H9 (cell line): Measurements from ENCODE around the gene ANKK1. TPM values are rescaled to one million over a fixed set of nuclear protein-coding genes. Genes with fewer than 3 reads are reported as not detected.

Source experiments
- DNase-seq: peaks from one replicate; pipeline ENCODE4 v3.0.0-alpha.2; 2017
- H2AFZ ChIP-seq: one replicate; pipeline ENCODE4 v1.6.1; 2013; ENCODE audit warnings: mild to moderate bottlenecking, low read length, control low read depth, moderate library complexity
- H2AK5ac ChIP-seq: 2 replicates; pipeline ENCODE4 v1.6.1; 2013; ENCODE audit warnings: low read length, control low read depth, mixed read lengths; ENCODE audit not compliant: insufficient read length
- H2BK120ac ChIP-seq: one replicate; pipeline ENCODE4 v1.6.1; 2013; ENCODE audit warnings: low read depth, mild to moderate bottlenecking, low read length, control low read depth, inconsistent platforms; ENCODE audit not compliant: poor library complexity, severe bottlenecking
- H2BK12ac ChIP-seq: 2 replicates; pipeline ENCODE4 v1.6.1; 2013; ENCODE audit warnings: low read length, control low read depth, mixed read lengths, low read depth; ENCODE audit not compliant: insufficient read length
- H2BK15ac ChIP-seq: 2 replicates; pipeline ENCODE4 v1.6.1; 2013; ENCODE audit warnings: low read depth, low read length, control low read depth
- H2BK20ac ChIP-seq: one replicate; pipeline ENCODE4 v1.6.1; 2013; ENCODE audit warnings: low read depth, mild to moderate bottlenecking, low read length, control low read depth, inconsistent platforms; ENCODE audit not compliant: poor library complexity, severe bottlenecking
- H2BK5ac ChIP-seq: 2 replicates; pipeline ENCODE4 v1.6.1; 2013; ENCODE audit warnings: low read length, control low read depth, mixed read lengths; ENCODE audit not compliant: insufficient read length
- H3K14ac ChIP-seq: 2 replicates; pipeline ENCODE4 v1.6.1; 2013; ENCODE audit warnings: low read length, control low read depth; ENCODE audit not compliant: insufficient read depth
- H3K18ac ChIP-seq: 2 replicates; pipeline ENCODE4 v1.6.1; 2013; ENCODE audit warnings: low read depth, mild to moderate bottlenecking, mixed read lengths, low read length, control low read depth; ENCODE audit not compliant: insufficient read length
- H3K23ac ChIP-seq: 2 replicates; pipeline ENCODE4 v1.6.1; 2013; ENCODE audit warnings: low read length, control low read depth, mixed read lengths, low read depth; ENCODE audit not compliant: insufficient read length
- H3K23me2 ChIP-seq: 2 replicates; pipeline ENCODE4 v1.6.1; 2013; ENCODE audit warnings: low read depth, mild to moderate bottlenecking, mixed read lengths, low read length, control low read depth; ENCODE audit not compliant: insufficient read length, poor library complexity, severe bottlenecking
- H3K27ac ChIP-seq: 2 replicates; pipeline ENCODE4 v1.5.1; 2013; ENCODE audit warnings: low read length, control low read depth, mixed read lengths, low read depth; ENCODE audit not compliant: insufficient read length
- H3K27me3 ChIP-seq: 2 replicates; pipeline ENCODE4 v1.6.1; 2013; ENCODE audit warnings: low read length, control low read depth, inconsistent platforms; ENCODE audit not compliant: insufficient read depth
- H3K4ac ChIP-seq: 2 replicates; pipeline ENCODE4 v1.6.1; 2013; ENCODE audit warnings: low read depth, mild to moderate bottlenecking, control low read depth, inconsistent platforms, low read length, moderate library complexity
- H3K4me1 ChIP-seq: 2 replicates; pipeline ENCODE4 v1.6.1; 2013; ENCODE audit warnings: low read length, control low read depth, inconsistent platforms; ENCODE audit not compliant: insufficient read depth
- H3K4me2 ChIP-seq: 2 replicates; pipeline ENCODE4 v1.6.1; 2013; ENCODE audit warnings: low read length, control low read depth, mixed read lengths; ENCODE audit not compliant: insufficient read length, insufficient read depth
- H3K56ac ChIP-seq: 2 replicates; pipeline ENCODE4 v1.6.1; 2013; ENCODE audit warnings: low read depth, mild to moderate bottlenecking, mixed read lengths, low read length, control low read depth; ENCODE audit not compliant: insufficient read length
- H3K79me1 ChIP-seq: 2 replicates; pipeline ENCODE4 v1.6.1; 2013; ENCODE audit warnings: low read depth, mild to moderate bottlenecking, moderate library complexity, low read length, control low read depth, inconsistent platforms; ENCODE audit not compliant: insufficient read depth, poor library complexity, severe bottlenecking
- H3K79me2 ChIP-seq: 2 replicates; pipeline ENCODE4 v1.6.1; 2013; ENCODE audit warnings: low read length, control low read depth, inconsistent platforms; ENCODE audit not compliant: insufficient read depth
- H3K9ac ChIP-seq: 2 replicates; pipeline ENCODE4 v1.6.1; 2013; ENCODE audit warnings: low read length, control low read depth, mixed read lengths; ENCODE audit not compliant: insufficient read length; ENCODE audit errors: extremely low read depth
- H3K9me3 ChIP-seq: one replicate; pipeline ENCODE4 v1.6.1; 2013; ENCODE audit warnings: low read depth, low read length, inconsistent platforms; ENCODE audit not compliant: control insufficient read depth
- H3T11ph ChIP-seq: one replicate; pipeline ENCODE4 v1.6.1; 2013; ENCODE audit warnings: mild to moderate bottlenecking, low read length, control low read depth, inconsistent platforms
- H4K20me1 ChIP-seq: one replicate; pipeline ENCODE4 v1.6.1; 2013; ENCODE audit not compliant: control insufficient read depth, insufficient read length, insufficient read depth
- H4K5ac ChIP-seq: 2 replicates; pipeline ENCODE4 v1.6.1; 2013; ENCODE audit warnings: low read depth, mild to moderate bottlenecking, mixed read lengths, low read length, control low read depth; ENCODE audit not compliant: insufficient read length
- H4K8ac ChIP-seq: replicated peaks from 2 replicates; pipeline ENCODE4 v1.6.1; 2013; ENCODE audit warnings: low read length, control low read depth, mixed read lengths, low read depth; ENCODE audit not compliant: insufficient read length
- H4K91ac ChIP-seq: 2 replicates; pipeline ENCODE4 v1.6.1; 2013; ENCODE audit warnings: low read depth, mild to moderate bottlenecking, moderate library complexity, mixed read lengths, low read length, control low read depth; ENCODE audit not compliant: insufficient read length
- H3K27ac Mint-ChIP-seq, 3 experiments: 2 replicates in 2 of 3; 3 replicates in 1 of 3; pipeline ENCODE4 v1.8.0; 2020 to 2021; ENCODE audit warnings: mixed read lengths in 3 of 3, mild to moderate bottlenecking in 1 of 3, moderate library complexity in 1 of 3
- H3K27me3 Mint-ChIP-seq: 2 replicates; pipeline ENCODE4 v1.8.0; 2021; ENCODE audit warnings: low read depth, mild to moderate bottlenecking, moderate library complexity, mixed read lengths
- H3K36me3 Mint-ChIP-seq, 3 experiments: 2 replicates in 2 of 3; 3 replicates in 1 of 3; pipeline ENCODE4 v1.8.0; 2020 to 2021; ENCODE audit warnings: low read depth in 3 of 3, mixed read lengths in 3 of 3; ENCODE audit not compliant: insufficient read depth in 1 of 3
- H3K4me1 Mint-ChIP-seq, 2 experiments: 2 replicates each; pipeline ENCODE4 v1.8.0; 2020; ENCODE audit warnings: mixed read lengths in 2 of 2
- H3K4me3 Mint-ChIP-seq, 2 experiments: 2 replicates in 1 of 2; 3 replicates in 1 of 2; pipeline ENCODE4 v1.8.0; 2020 to 2021; ENCODE audit warnings: mild to moderate bottlenecking in 2 of 2, mixed read lengths in 2 of 2, moderate library complexity in 1 of 2
- H3K9me3 Mint-ChIP-seq, 2 experiments: 2 replicates in 1 of 2; 3 replicates in 1 of 2; pipeline ENCODE4 v1.8.0; 2020; ENCODE audit warnings: mild to moderate bottlenecking in 2 of 2, mixed read lengths in 2 of 2, moderate library complexity in 1 of 2
- WGBS: extraction: QIAGEN DNeasy Blood & Tissue Kit; methylation state at CpG from one replicate; pipeline ENCODE4 v1.1.7; 2013; ENCODE audit warnings: missing lambda C conversion rate, low lambda C conversion rate, mixed read lengths; ENCODE audit not compliant: insufficient read length; ENCODE audit errors: extremely low coverage; 5-methylcytosine and 5-hydroxymethylcytosine counted together
- total RNA-seq: library from RNA; stranded (reverse); gene quantifications from 2 replicates; pipeline ENCODE4 v1.2.1, GENCODE V29; 2021
- TF ChIP-seq, protein P1 (sequence below): fragments of 200-600 bp; sonication (generic); conservative IDR thresholded peaks from 3 replicates; pipeline ENCODE4 v1.8.0; 2021; ENCODE audit warnings: antibody characterized with exemption, mild to moderate bottlenecking

ANKK1 gene
- total RNA-seq, 1 experiment from 2014 or later: 0.20 TPM

DNA sequence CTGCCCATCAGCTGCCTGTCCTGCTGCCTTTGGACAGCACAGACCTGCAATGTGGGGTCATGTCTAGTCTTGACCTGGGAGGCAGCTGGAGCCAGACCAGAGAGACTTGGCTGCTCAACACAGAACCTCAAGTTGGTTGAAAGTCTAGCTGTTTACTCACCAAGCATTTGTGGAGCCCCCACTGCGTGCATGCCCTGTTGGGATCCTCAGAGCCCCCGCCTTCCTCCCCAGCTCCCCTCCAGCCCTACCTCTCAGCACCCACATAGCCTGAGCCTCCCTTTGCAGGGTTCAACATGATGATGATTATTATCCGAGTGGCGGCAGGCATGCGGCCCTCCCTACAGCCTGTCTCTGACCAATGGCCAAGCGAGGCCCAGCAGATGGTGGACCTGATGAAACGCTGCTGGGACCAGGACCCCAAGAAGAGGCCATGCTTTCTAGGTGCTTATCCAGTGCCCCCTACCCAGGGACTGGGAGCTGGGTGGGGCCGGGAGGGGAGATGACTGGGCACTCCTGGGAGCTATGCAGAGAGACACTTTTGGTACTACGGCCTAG is 8.3 kb downstream of the ANKK1 start:
- H4K20me1 ChIP-seq: no peaks in the 10 kb centered on the region
- no peak overlapping the region for H4K8ac ChIP-seq
- no peak overlapping the region for H2BK20ac ChIP-seq
- H3K4me3 Mint-ChIP-seq: no peak overlapping the region
- no peak overlapping the region for H3K27ac ChIP-seq
- no peak overlapping the region for H2BK12ac ChIP-seq
- H3K18ac ChIP-seq: no peak overlapping the region
- no peaks in the 10 kb centered on the region for H3K23me2 ChIP-seq
- no peak overlapping the region for H3K4me2 ChIP-seq
- no peaks in the 10 kb centered on the region for H3K27me3 ChIP-seq
- H3K27me3 Mint-ChIP-seq: peaks cover 6% of the 10 kb centered on the region
- H3K36me3 Mint-ChIP-seq: no peaks in the 10 kb centered on the region
- no peak overlapping the region for H4K91ac ChIP-seq
- no peaks in the 10 kb centered on the region for H3K9me3 Mint-ChIP-seq
- no peaks in the 10 kb centered on the region for H3K79me2 ChIP-seq
- H2BK15ac ChIP-seq: no peak overlapping the region
- H3K4me1 ChIP-seq: no peaks in the 10 kb centered on the region
- no peak overlapping the region for H4K5ac ChIP-seq
- no peak overlapping the region for H2BK120ac ChIP-seq
- no CpG with 5 or more reads among the region's 9 CpGs for WGBS
- H3K79me1 ChIP-seq: no peaks in the 10 kb centered on the region
- no peak for DNase-seq
- no peak overlapping the region for H3K56ac ChIP-seq
- no peak overlapping the region for H2AK5ac ChIP-seq
- H2BK5ac ChIP-seq: no peak overlapping the region
- H3K9me3 ChIP-seq: no peaks in the 10 kb centered on the region
- no peak overlapping the region; the same call in 1 of the 2 replicates for H3K14ac ChIP-seq
- no peak overlapping the region for H3K23ac ChIP-seq
- no peak overlapping the region for H3K9ac ChIP-seq
- no peak overlapping the region for H3K4ac ChIP-seq
- TF ChIP-seq, protein P1, sequence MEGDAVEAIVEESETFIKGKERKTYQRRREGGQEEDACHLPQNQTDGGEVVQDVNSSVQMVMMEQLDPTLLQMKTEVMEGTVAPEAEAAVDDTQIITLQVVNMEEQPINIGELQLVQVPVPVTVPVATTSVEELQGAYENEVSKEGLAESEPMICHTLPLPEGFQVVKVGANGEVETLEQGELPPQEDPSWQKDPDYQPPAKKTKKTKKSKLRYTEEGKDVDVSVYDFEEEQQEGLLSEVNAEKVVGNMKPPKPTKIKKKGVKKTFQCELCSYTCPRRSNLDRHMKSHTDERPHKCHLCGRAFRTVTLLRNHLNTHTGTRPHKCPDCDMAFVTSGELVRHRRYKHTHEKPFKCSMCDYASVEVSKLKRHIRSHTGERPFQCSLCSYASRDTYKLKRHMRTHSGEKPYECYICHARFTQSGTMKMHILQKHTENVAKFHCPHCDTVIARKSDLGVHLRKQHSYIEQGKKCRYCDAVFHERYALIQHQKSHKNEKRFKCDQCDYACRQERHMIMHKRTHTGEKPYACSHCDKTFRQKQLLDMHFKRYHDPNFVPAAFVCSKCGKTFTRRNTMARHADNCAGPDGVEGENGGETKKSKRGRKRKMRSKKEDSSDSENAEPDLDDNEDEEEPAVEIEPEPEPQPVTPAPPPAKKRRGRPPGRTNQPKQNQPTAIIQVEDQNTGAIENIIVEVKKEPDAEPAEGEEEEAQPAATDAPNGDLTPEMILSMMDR: no peak
- peak overlapping the region in 1 of 3 experiments; percentile 76; a peak in 1 of 7 replicates for H3K27ac Mint-ChIP-seq
- H3T11ph ChIP-seq: no peak overlapping the region
- no peak overlapping the region for H2AFZ ChIP-seq
- H3K4me1 Mint-ChIP-seq: 0 out of 4 replicates have a peak, but pooled peaks cover 0 to 4% of the 10 kb centered on the region in 2 experiments
